GM18508 (cell line): ENCODE results near the gene MAST2.
"Not testable (repeated sequence)": the region's sequence is repeated elsewhere in the genome, so short reads cannot be mapped to it uniquely, and the experiment has no call there.

Source experiments
- ATAC-seq: cut with Tn5 transposase; IDR thresholded peaks from one replicate; pipeline ENCODE4 v1.9.1; 2021; ENCODE audit warnings: moderate number of reproducible peaks; ENCODE audit not compliant: insufficient read depth, unreplicated experiment

The MAST2 gene

DNA sequence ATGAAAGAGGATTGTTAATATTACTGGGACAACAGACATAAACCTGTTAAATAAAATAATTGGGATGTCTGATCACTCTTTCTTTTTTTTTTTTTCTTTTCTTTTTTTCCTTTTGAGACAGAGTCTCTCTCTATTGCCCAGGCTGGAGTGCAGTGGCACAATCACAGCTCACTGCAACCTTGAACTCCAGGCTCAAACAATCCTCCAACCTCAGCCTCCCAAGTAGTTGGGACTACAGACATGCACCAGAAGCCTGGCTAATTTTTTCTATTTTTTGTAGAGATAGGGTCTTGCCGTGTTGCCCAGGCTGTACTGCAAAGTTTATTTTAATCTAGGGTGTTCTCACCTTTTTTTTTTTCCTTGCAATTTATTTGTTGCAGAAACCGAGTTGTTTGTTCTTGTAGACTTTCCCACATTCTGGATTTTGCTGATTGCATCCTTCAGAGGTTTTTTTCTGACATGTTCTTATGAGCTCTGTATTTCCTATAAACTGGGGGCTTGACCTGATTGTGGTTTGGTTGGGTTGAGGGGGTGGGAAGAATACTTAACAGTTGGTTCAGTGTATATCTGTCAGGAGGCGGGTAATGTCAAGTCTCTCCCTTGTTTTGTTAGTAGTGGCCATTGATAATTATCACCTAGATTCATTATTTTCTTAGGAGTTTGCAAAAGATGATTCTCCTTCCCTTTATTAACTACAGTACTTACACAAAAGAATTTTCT, 125.2 kb downstream of the MAST2 start:
- no peak for ATAC-seq

GRCh38 chr1:45929257-45929687, 125.9 kb downstream of the MAST2 start:
- no peak for ATAC-seq

DNA sequence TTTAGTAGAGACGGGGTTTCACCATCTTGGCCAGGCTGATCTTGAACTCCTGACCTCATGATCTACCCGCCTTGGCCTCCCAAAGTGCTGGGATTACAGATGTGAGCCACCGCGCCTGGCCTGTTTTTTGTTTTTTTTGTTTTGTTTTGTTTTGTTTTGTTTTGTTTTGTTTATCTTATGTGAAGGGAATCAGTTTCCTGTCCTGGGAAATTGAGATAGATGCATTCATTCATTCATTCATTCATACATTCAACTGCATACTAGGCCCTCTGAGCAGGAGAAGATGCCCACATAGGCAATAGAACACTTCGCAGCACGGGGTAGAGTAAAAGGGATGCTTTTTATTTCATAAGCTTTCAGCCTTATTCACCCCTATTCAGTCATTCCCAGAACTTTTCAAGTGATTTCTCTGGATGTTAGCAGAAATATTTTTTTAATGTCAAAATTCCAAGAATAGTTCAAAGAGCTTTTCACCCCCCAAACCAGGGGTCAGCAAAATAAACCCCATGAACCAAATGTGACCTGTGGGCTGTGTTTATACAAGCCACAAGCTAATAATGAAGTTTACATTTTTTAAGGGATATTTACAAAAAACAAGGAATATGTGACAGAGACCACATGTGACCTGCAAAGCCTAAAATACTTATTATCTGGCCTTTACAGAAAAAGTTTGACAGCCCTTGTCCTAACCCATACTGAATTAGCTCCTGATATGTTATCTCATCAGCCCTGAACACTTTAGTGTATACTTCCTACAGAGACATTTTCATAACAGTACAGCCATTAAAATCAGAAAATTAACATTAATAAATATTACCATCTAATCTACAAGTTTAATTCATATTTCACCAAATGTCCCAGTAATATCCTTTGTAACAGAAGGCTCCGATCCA, 127.1 kb downstream of the MAST2 start:
- ATAC-seq: no peak

- ATAC-seq: not testable (repeated sequence)
These were observed 128.8 kb downstream of the MAST2 start for GRCh38 chr1:45932205-45932604.

- no peak for ATAC-seq
These were observed 131.5 kb downstream of the MAST2 start for GRCh38 chr1:45934947-45935346.

- ATAC-seq: no peak
These were observed 134.6 kb downstream of the MAST2 start for GRCh38 chr1:45938029-45938428.

- no peak for ATAC-seq
These were observed 139.0 kb downstream of the MAST2 start for GRCh38 chr1:45942411-45942810.

DNA sequence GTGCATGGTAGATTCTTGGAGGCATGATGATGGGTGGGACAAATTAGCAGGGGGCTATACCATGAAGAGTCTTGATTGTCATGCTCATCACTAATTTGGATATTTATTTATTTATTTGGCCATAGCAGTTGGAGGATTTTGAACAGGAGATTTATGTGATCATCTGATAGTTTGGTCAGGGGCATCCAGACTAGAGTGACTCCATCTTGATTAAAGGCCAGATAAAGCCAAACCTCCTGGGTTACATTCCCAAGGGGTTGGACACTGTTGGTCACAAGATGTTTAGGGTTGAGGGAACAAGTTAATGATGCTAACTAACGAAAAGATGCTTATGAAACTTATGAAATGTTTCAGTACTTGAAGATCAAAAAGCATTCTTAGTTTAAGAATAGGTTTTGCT, 139.8 kb downstream of the MAST2 start:
- ATAC-seq: no peak

DNA sequence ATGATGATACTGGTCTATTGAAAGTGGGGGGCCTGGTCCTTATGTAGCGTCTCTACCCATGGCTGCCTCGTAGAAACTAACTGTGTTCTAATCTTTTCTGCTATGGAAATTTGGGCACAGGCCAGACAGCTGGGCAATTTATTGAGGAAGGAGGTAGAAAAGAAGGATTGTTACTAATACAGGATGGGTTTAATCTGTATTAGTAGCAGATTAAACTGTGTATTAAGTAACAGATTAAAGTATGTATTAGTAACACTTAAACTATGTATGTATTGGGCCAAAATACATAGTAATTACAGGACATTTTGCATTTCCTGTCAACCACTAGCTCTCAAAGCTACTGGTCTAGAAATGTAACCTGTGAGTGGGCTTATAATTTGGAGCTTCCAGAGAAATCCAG, 142.0 kb downstream of the MAST2 start:
- ATAC-seq: no peak

DNA sequence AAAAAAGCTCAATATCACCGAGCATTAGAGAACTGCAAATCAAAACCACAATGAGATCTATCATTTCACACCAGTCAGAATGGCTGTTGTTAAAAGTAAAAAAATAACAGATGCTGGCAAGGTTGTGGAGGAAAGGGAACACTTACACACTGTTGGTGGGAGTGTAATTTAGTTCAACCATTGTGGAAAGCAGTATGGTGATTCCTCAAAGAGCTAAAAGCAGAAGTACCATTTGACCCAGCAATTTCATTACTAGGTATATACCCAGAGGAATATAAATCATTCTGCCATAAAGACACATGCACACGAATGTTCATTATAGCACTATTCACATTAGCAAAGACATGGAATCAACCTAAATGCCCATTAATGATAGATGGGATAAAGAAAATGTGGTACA, 146.1 kb downstream of the MAST2 start:
- ATAC-seq: not testable (repeated sequence)

DNA sequence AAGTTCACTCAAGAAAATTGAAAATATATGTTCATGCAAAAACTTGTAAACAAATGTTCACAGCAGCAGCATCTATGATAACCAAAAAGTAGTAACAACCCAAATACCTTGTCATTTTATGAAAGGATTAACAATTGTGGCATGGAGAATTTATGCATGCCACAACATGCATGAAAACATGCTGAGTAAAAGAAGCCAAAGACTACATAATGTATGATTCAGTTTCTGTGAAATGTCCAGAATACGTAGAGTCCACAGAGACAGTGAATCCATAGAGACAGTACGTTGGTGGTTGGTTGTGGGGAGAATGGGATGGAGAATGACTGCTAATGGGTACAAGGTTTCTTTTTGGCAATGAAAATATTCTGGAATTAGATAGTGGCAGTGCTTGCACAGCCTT, 148.7 kb downstream of the MAST2 start:
- ATAC-seq: no peak

- no peak for ATAC-seq
These were observed 150.8 kb downstream of the MAST2 start for GRCh38 chr1:45953934-45954847.

- no peak for ATAC-seq
These were observed 154.3 kb downstream of the MAST2 start for GRCh38 chr1:45957684-45958083.

- ATAC-seq: no peak
These were observed 154.9 kb downstream of the MAST2 start for GRCh38 chr1:45958317-45958716.

- no peak for ATAC-seq
These were observed 157.7 kb downstream of the MAST2 start for GRCh38 chr1:45960930-45961715.

GRCh38 chr1:45961936-45962335, 158.5 kb downstream of the MAST2 start:
- ATAC-seq: not testable (repeated sequence)

- ATAC-seq: no peak
These were observed 165.7 kb downstream of the MAST2 start for GRCh38 chr1:45968941-45969666.

GRCh38 chr1:45969866-45970265, 166.5 kb downstream of the MAST2 start:
- ATAC-seq: no peak

DNA sequence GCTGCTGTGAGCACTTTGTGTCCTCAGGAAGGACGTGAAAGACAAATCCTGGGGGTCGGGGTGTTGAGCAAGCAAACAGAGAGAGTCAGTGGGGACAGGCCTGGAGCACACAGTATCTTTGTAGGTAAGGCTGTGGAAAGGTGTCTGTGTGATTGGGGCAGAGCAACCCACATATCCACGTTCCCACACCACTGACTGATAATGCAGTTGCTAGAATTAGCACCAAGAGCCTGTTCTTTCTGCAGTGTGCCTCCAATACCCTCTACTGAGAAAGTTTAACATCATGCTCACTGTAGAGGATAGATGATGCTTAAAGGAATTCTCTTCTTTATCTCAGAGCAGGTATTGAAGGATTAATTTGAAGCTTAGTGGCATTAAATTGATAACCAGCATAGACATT, 167.9 kb downstream of the MAST2 start:
- ATAC-seq: no peak
